Nephron progenitor cell (in vitro differentiated cells): ENCODE results near the gene UCN2.

ENCODE experiments used
- DNase-seq: peaks from one replicate; pipeline ENCODE4 v3.0.0; 2021
- H3K27ac Mint-ChIP-seq: 2 replicates; pipeline ENCODE4 v1.8.0; 2021; ENCODE audit warnings: mild to moderate bottlenecking, moderate library complexity, mixed read lengths
- H3K27me3 Mint-ChIP-seq: 2 replicates; pipeline ENCODE4 v1.8.0; 2021; ENCODE audit warnings: mild to moderate bottlenecking, low read depth, mixed read lengths; ENCODE audit not compliant: poor library complexity
- H3K36me3 Mint-ChIP-seq: 2 replicates; pipeline ENCODE4 v1.8.0; 2021; ENCODE audit warnings: low read depth, mixed read lengths
- H3K4me1 Mint-ChIP-seq: 2 replicates; pipeline ENCODE4 v1.8.0; 2021; ENCODE audit warnings: mixed read lengths
- H3K4me3 Mint-ChIP-seq: 2 replicates; pipeline ENCODE4 v1.8.0; 2021; ENCODE audit warnings: mild to moderate bottlenecking, moderate library complexity, mixed read lengths
- H3K9me3 Mint-ChIP-seq: 2 replicates; pipeline ENCODE4 v1.8.0; 2021; ENCODE audit warnings: mild to moderate bottlenecking, moderate library complexity, mixed read lengths
- CTCF ChIP-seq: fragments of 200-600 bp; sonication (generic); IDR thresholded peaks from 2 replicates; pipeline ENCODE4 v1.5.0; 2021; ENCODE audit warnings: antibody characterized with exemption

UCN2 gene

DNA sequence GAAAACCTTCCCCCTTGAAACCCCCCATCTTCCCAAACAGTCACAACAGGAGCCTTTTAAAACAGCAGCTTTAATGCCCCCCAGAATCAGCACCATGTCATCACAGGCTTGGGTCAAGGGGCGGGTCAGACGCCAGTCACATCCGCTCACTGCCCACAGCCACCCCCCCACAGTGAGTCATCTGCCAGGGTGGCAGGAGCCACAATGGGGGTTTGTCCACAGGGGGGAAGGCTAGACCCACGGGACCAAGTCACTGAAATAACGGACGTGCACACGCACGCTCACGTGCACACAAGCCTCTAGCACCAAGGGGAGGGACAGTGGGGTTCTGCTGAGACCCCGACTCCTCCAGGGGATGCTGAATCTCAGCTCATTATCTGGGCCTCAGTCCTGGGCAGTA, 441 bp upstream of the UCN2 start:
- Mint-ChIP-seq H3K9me3 (no peaks in the 10 kb centered on the region), H3K4me1 (peaks cover 59% of the 10 kb centered on the region), H3K27ac (no peak overlapping the region), H3K36me3 (no peaks in the 10 kb centered on the region), H3K27me3 (peaks cover 2% of the 10 kb centered on the region), H3K4me3 (no peak overlapping the region)
- no peak for TF ChIP-seq CTCF
- DNase-seq: no peak

GRCh38 chr3:48562367-48563095, 1.1 kb downstream of the UCN2 start:
- H3K9me3 Mint-ChIP-seq: no peaks in the 10 kb centered on the region
- H3K27ac Mint-ChIP-seq: peak overlapping the region; percentile 75
- DNase-seq: no peak
- no peaks in the 10 kb centered on the region for H3K36me3 Mint-ChIP-seq
- no peak for TF ChIP-seq CTCF
- no peak overlapping the region for H3K4me3 Mint-ChIP-seq
- H3K4me1 Mint-ChIP-seq: peaks cover 72% of the 10 kb centered on the region
- H3K27me3 Mint-ChIP-seq: peaks cover 2% of the 10 kb centered on the region

GRCh38 chr3:48561045-48561736, 2.4 kb downstream of the UCN2 start:
- Mint-ChIP-seq H3K4me1 (peaks cover 72% of the 10 kb centered on the region), H3K36me3 (no peaks in the 10 kb centered on the region), H3K9me3 (no peaks in the 10 kb centered on the region), H3K4me3 (peak overlapping the region; percentile 77), H3K27me3 (no peaks in the 10 kb centered on the region), H3K27ac (peak overlapping the region; percentile 84)
- TF ChIP-seq CTCF: peak; percentile 40
- peak; percentile 89 for DNase-seq

- peak; percentile 45 for DNase-seq
- peaks cover 72% of the 10 kb centered on the region for H3K4me1 Mint-ChIP-seq
- peak overlapping the region; percentile 77 for H3K4me3 Mint-ChIP-seq
- H3K9me3 Mint-ChIP-seq: no peaks in the 10 kb centered on the region
- no peaks in the 10 kb centered on the region for H3K36me3 Mint-ChIP-seq
- H3K27me3 Mint-ChIP-seq: no peaks in the 10 kb centered on the region
- TF ChIP-seq CTCF: no peak
- peak overlapping the region; percentile 84 for H3K27ac Mint-ChIP-seq
These were observed 2.9 kb downstream of the UCN2 start for GRCh38 chr3:48560648-48561018.

DNA sequence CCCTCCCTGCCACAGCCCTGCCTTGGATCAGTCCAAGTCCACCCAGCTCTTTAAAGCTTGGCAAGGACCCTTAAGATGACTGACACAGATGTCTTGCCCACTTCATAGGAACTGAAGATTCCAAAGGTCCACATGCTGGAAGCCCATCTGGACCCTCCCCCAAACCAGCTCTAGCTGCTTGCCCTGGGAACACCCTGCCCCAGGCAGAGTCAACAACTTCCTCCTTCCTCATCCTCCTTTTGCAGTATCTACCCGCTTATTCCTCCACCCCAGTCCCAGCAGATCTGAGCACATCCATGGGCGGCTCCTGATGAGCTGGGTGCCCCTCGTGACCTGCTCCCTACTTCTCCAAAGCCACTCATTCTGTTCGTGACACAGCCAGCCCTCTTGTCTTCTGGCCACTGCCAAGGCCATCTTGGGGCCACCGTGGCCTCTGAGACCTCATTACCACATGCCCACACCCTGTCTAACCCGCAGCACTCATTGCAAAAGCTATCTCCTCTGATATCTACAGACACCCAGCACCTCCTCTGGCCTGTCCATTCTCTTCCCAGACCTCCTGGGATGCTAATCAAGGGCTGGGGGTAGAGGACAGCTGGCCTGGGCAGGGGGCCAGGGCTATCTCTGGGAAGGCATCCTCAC, 5.0 kb downstream of the UCN2 start:
- Mint-ChIP-seq H3K9me3 (no peaks in the 10 kb centered on the region), H3K27ac (no peak overlapping the region), H3K27me3 (no peaks in the 10 kb centered on the region), H3K4me3 (peak overlapping the region; percentile 20), H3K4me1 (peaks cover 76% of the 10 kb centered on the region), H3K36me3 (peaks cover 4% of the 10 kb centered on the region)
- peak; percentile 11 for TF ChIP-seq CTCF
- no peak for DNase-seq
